ENCODE results near the gene ARMH4. TPM values are rescaled to one million over a fixed set of nuclear protein-coding genes. Genes with fewer than 3 reads are reported as not detected.

ARMH4 gene
- total and polyA plus RNA-seq, 8 donors = 0.11 to 2.7 (median 0.86) TPM

DNA sequence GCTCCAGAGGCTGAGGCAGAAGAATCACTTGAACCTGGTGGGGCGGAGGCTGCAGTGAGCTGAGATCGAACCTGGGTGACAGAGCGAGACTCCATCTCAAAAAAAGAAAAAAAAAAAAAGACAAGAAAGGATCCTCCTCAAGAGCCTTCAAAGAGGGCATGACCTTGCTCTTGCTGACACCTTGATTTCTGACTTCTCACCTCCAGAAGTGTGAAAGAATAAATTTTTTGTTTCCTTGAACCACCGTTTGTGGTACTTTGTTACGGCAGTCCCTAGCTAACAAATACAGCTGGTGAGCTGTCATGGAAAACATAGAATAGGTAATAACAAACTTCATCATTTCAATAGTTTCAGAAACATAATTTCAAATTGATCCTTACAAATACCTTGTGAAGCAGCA lies 46.1 kb upstream of the ARMH4 start:
- WGBS, 2 donors = 89 to 92% methylated on average over 5 of the region's 5 CpGs

DNA sequence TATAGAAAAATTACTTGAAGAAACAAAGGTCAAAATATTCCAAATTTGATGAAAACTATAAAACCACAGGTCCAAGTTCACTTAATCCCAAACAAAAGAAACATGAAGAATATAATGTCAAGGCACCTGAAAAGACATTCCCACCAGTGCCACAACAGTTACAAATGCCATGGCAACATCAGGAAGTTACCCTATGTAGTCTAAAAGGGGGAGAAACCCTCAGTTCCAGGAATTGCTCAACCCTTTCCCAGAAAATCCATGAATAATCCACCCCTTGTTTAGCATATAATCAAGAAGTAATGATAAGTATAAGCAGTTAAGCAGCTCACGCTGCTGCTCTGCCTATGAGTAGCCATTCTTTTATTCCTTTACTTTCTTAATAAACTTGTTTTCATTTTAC lies 44.2 kb upstream of the ARMH4 start:
- TF ChIP-seq, protein P1, sequence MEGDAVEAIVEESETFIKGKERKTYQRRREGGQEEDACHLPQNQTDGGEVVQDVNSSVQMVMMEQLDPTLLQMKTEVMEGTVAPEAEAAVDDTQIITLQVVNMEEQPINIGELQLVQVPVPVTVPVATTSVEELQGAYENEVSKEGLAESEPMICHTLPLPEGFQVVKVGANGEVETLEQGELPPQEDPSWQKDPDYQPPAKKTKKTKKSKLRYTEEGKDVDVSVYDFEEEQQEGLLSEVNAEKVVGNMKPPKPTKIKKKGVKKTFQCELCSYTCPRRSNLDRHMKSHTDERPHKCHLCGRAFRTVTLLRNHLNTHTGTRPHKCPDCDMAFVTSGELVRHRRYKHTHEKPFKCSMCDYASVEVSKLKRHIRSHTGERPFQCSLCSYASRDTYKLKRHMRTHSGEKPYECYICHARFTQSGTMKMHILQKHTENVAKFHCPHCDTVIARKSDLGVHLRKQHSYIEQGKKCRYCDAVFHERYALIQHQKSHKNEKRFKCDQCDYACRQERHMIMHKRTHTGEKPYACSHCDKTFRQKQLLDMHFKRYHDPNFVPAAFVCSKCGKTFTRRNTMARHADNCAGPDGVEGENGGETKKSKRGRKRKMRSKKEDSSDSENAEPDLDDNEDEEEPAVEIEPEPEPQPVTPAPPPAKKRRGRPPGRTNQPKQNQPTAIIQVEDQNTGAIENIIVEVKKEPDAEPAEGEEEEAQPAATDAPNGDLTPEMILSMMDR (IDR thresholded peaks at IDR 0.05) = no peak
- H3K4me1 ChIP-seq = peaks cover 2 to 7% (median 3%) of the 10 kb centered on the region in 3 donors
- H3K9me3 ChIP-seq = no peaks in the 10 kb centered on the region
- 77 to 86% methylated on average over 1 of the region's 1 CpG for WGBS, 2 donors
- DNase-seq = no peak
- FAIRE-seq = no peak
- no peaks in the 10 kb centered on the region for H3K27me3 ChIP-seq
- H3K27ac ChIP-seq = no peak overlapping the region
- no peaks in the 10 kb centered on the region for H3K36me3 ChIP-seq
- intact Hi-C loops (cut with DNase I) = no loop called here
- no peak overlapping the region for H3K4me3 ChIP-seq
- no peak for ATAC-seq

More for the DNA sequence above, 46.1 kb upstream of the ARMH4 start:
- H3K9me3 ChIP-seq = no peaks in the 10 kb centered on the region
- FAIRE-seq (no peak), DNase-seq (no peak), ATAC-seq (no peak)
- H3K4me3 ChIP-seq = no peak overlapping the region
- no peaks in the 10 kb centered on the region for H3K27me3 ChIP-seq
- H3K27ac ChIP-seq = no peak overlapping the region
- intact Hi-C loops (cut with DNase I) = no loop called here
- no peaks in the 10 kb centered on the region for H3K36me3 ChIP-seq
- H3K4me1 ChIP-seq = peaks cover 6 to 10% (median 8%) of the 10 kb centered on the region in 3 donors
- TF ChIP-seq, protein P1 (IDR thresholded peaks at IDR 0.05) = no peak

DNA sequence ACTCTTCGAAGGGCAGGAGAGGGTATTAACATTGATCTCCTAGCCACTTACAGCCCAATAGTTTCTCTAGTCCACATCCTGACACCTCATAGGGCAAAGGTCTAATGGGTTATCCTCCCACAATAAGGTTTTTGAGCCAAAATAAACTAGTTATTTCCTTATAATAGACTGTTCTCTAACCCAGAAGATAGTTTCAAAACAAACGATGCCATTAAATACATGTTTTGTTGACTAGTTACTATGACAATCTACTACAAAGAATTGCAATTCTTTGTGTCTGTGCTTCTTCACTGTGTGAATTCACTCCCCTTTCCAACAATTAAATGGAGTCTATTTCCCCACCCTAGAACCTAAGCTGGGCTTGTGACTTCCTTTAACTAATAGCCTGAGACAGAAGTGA lies 41.5 kb upstream of the ARMH4 start:
- Histone ChIP-seq H3K27ac (no peak overlapping the region), H3K4me1 (no peaks in the 10 kb centered on the region), H3K4me3 (no peak overlapping the region), H3K36me3 (no peaks in the 10 kb centered on the region), H3K27me3 (no peaks in the 10 kb centered on the region), H3K9me3 (no peaks in the 10 kb centered on the region)
- ATAC-seq (no peak), DNase-seq (no peak), FAIRE-seq (no peak)
- intact Hi-C loops (cut with DNase I) = no loop called here
- TF ChIP-seq, protein P1 (IDR thresholded peaks at IDR 0.05) = no peak
- WGBS, 2 donors = 67 to 80% methylated on average over 2 of the region's 2 CpGs

DNA sequence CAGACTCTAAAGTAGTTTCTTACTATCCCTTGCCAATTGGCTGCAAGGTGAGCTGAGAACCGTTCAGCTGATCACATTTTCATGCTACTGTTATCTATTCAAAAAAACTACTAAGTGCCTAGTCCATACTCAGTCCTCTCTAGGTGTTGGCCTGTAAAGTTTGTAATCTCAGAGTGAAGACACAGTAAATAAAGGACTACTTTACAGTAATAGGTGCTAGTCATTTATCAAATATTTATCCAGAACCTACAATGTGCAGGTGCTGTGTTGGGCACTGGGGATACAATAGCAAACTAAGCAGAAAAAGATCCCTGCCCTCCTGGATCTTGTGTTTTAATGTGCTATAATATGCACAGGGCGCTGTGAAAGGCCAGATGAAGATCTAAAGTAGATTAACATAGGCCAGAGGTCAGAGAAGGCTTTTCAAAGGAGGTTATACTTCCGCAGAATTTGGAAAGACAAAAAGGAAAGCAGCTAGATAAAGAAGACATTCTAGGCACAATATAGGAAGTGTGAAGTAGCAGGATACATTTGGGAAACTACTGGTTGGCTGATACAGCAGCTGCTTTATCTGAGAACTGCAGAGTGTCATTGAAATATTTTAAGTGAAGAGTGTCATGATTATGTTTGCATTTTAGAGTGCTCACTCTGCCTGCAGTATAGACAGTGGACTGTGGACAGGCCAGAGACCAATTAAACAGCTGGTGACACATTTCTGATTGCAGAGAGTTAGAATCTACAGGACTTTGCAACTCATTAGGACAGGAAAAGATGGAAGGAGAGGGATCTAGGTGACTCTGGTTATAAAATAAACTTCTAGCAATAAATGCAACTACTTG lies 40.0 kb upstream of the ARMH4 start:
- peak in 2 of 4 donors; percentile 60 to 75 for ATAC-seq

More for the DNA sequence above, 40.0 kb upstream of the ARMH4 start:
- Histone ChIP-seq H3K27ac (no peak overlapping the region), H3K27me3 (no peaks in the 10 kb centered on the region), H3K36me3 (no peaks in the 10 kb centered on the region), H3K4me1 (no peaks in the 10 kb centered on the region), H3K4me3 (no peak overlapping the region), H3K9me3 (no peaks in the 10 kb centered on the region)
- DNase-seq (no peak), FAIRE-seq (no peak)
- intact Hi-C loops (cut with DNase I) = no loop called here
- TF ChIP-seq, protein P1 (IDR thresholded peaks at IDR 0.05) = no peak
- 56 to 57% methylated on average over 3 of the region's 3 CpGs for WGBS, 2 donors
